Measurements from ENCODE around the gene C3orf38.
"Not testable (repeated sequence)": the region's sequence is repeated elsewhere in the genome, so short reads cannot be mapped to it uniquely, and the experiment has no call there.

Gene C3orf38

GRCh38 chr3:88166419-88166971 is 16.7 kb downstream of the C3orf38 start:
- DNase-seq (ENCODE audit: low spot score) = no peak

GRCh38 chr3:88167173-88167572 is 17.4 kb downstream of the C3orf38 start:
- DNase-seq (ENCODE audit: low spot score) = no peak

GRCh38 chr3:88167704-88168103 is 17.9 kb downstream of the C3orf38 start:
- no peak for DNase-seq (ENCODE audit: low spot score)

- DNase-seq (ENCODE audit: low spot score) = no peak
Measured at GRCh38 chr3:88168171-88168570, 18.4 kb downstream of the C3orf38 start.

GRCh38 chr3:88180398-88180999 is 30.7 kb downstream of the C3orf38 start:
- peak; percentile 21 for DNase-seq (ENCODE audit: low spot score)

GRCh38 chr3:88182165-88182918 is 32.6 kb downstream of the C3orf38 start:
- not testable (repeated sequence) for DNase-seq (ENCODE audit: low spot score)

GRCh38 chr3:88188436-88188835 is 38.7 kb downstream of the C3orf38 start:
- DNase-seq (ENCODE audit: low spot score) = no peak

GRCh38 chr3:88189361-88189810 is 39.6 kb downstream of the C3orf38 start:
- no peak for DNase-seq (ENCODE audit: low spot score)

- DNase-seq (ENCODE audit: low spot score) = no peak
Measured at GRCh38 chr3:88191872-88192409, 42.2 kb downstream of the C3orf38 start.

- no peak for DNase-seq (ENCODE audit: low spot score)
Measured at GRCh38 chr3:88192631-88193030, 42.9 kb downstream of the C3orf38 start.

GRCh38 chr3:88195951-88196434 is 46.2 kb downstream of the C3orf38 start:
- no peak for DNase-seq (ENCODE audit: low spot score)

- DNase-seq (ENCODE audit: low spot score) = no peak
Measured at GRCh38 chr3:88198121-88198520, 48.4 kb downstream of the C3orf38 start.

GRCh38 chr3:88203642-88204055 is 53.9 kb downstream of the C3orf38 start:
- DNase-seq (ENCODE audit: low spot score) = peak; percentile 48

All from kidney capillary endothelial cell (primary cell).